Heart right ventricle (tissue), 16 donors: ENCODE data around the gene DCT. TPM values are rescaled to one million over a fixed set of nuclear protein-coding genes. Genes with fewer than 3 reads are reported as not detected.

ENCODE experiments used
- ATAC-seq, 8 donors: fragments of 200-7000 bp; cut with Tn5 transposase; one replicate each; pipeline ENCODE4 v1.9.1; 2020; ENCODE audit warnings: mild to moderate bottlenecking in 8 of 8, moderate library complexity in 8 of 8, moderate number of reproducible peaks in 1 of 8
- DNase-seq, 2 donors: peaks; one replicate each; pipeline ENCODE4 v3.0.0-alpha.2; 2020
- H3K27ac ChIP-seq, 10 donors: fragments of 200-600 bp; sonication (generic) in 2 of 10; one replicate each; pipeline versions ENCODE4 v1.5.0 to v1.8.0; 2020 to 2022; ENCODE audit warnings: mild to moderate bottlenecking in 3 of 10
- H3K27me3 ChIP-seq, 7 donors: fragments of 200-600 bp; one replicate each; pipeline ENCODE4 v1.8.0; 2021 to 2022; ENCODE audit warnings: mild to moderate bottlenecking in 2 of 7
- H3K36me3 ChIP-seq, 9 donors: fragments of 200-600 bp; sonication (generic) in 1 of 9; one replicate each; pipeline versions ENCODE4 v1.5.0 to v1.8.0; 2020 to 2022; ENCODE audit warnings: mild to moderate bottlenecking in 2 of 9
- H3K4me1 ChIP-seq, 9 donors: fragments of 200-600 bp; sonication (generic) in 1 of 9; one replicate each; pipeline versions ENCODE4 v1.5.0 to v1.8.0; 2020 to 2022; ENCODE audit warnings: mild to moderate bottlenecking in 4 of 9
- H3K4me3 ChIP-seq, 10 donors: fragments of 200-600 bp; sonication (generic) in 2 of 10; one replicate each; pipeline versions ENCODE4 v1.5.0 to v1.8.0; 2020 to 2022; ENCODE audit warnings: mild to moderate bottlenecking in 7 of 10, moderate library complexity in 2 of 10
- H3K9me3 ChIP-seq, 11 donors: fragments of 200-600 bp in 10 of 11; sonication (generic) in 2 of 11; one replicate each; pipeline versions ENCODE4 v1.5.0 to v1.8.0; 2013 to 2022; ENCODE audit warnings: mild to moderate bottlenecking in 2 of 11, control low read depth in 1 of 11, moderate library complexity in 1 of 11
- WGBS, 2 donors: extraction: QIAGEN DNeasy Blood & Tissue Kit; methylation state at CpG; one replicate each; pipeline ENCODE4 v1.1.7; 2013; ENCODE audit warnings: inconsistent platforms in 1 of 2; 5-methylcytosine and 5-hydroxymethylcytosine counted together
- intact Hi-C, 10 donors: fragments of 100-400 bp; cut with DNase I; formaldehyde crosslinking; loops; one replicate each; pipeline versions ENCODE4 v1.11.1 to v1.14.2; 2022
- polyA plus RNA-seq, 2 donors: library from polyadenylated mRNA; stranded (reverse); fragments of 200-250 nt; gene quantifications; one replicate each; pipeline ENCODE4 v1.2.3, GENCODE V29; 2013
- total RNA-seq, 10 donors: library from RNA; stranded (reverse); fragmentation: NEBNext Ultra II Directional in 3 of 10; extraction: Animal tissue kit (Norgen Biotek cat#: 25700) in 3 of 10; gene quantifications; one replicate each; pipeline versions ENCODE4 v1.2.1 to v1.2.4, GENCODE V29; 2021 to 2023
- TF ChIP-seq, protein P1 (sequence below), 9 donors: fragments of 200-600 bp; sonication (generic) in 2 of 9; IDR thresholded peaks; one replicate each; pipeline versions ENCODE4 v1.5.0 to v1.8.0; 2021 to 2022; ENCODE audit warnings: antibody characterized with exemption in 9 of 9, mild to moderate bottlenecking in 5 of 9, moderate library complexity in 1 of 9
- donor health status: Arrhythmogenic right ventricular cardiomyopathy.
- donor health status: ischemic (EF 13 %, LVEDD 7.1; RV severe dilation, severe dysfunction).
- donor health status: healthy with polysubstance abuse.
- donor health status: DM: no; HTN: yes; CAD: no.
- donor health status: DM: no; HTN: no; CAD: no.
- donor health status: ischemic (EF 25% LVEDD 6.9; RV normal size, moderate dysfunction).
- donor health status: ischemic (EF 25% LVEDD 5.7; RV mildly dilated, moderate dysfunction).
- donor health status: healthy.
- donor health status: DM: yes; HTN: yes; CAD: no.
- donor health status: Ischemic cardiomyopathy.
- donor health status: ischemic (EF 35%, LVEDD 5.7; RV mildly dilated, moderate dysfunction).
- donor health status: nonischemic (EF 11% LVEDD 7.7; RV severe dilation, severe dysfunction).
- donor health status: DM: yes; HTN: yes; CAD: no.
- donor health status: PGD.
- donor health status: ischemic (EF 29% LVEDD 5.4; RV normal size, mild dysfunction).
- donor health status: nonischemic (EF 23%, LVEDD 6.1; RV moderate dilation, normal function).

The DCT gene
- total and polyA plus RNA-seq, 12 donors = 0.01 to 0.47 (median 0.25) TPM; not detected in 1

DNA sequence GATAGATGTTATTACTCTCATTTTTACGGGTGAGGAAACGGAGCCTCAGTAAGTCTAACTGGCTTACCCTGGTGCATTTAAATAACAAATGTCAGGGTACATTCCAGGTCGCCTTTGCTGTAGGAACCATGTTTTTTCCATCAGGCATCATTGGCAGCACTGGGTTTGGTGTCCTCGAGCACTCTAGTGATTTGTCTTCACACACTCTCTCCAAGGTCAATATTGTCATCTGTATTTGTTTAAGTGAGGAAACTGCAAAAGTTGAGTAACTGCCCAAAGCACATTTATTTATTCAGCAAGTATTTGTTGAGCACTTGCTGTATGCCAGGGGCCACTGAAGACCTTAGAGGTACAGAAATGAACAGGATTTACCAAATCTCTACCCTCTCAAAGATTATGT lies 78.6 kb downstream of the DCT start:
- Histone ChIP-seq H3K4me3 (no peak overlapping the region), H3K27ac (no peak overlapping the region), H3K4me1 (no peaks in the 10 kb centered on the region), H3K36me3 (no peaks in the 10 kb centered on the region), H3K27me3 (no peaks in the 10 kb centered on the region), H3K9me3 (no peaks in the 10 kb centered on the region)
- TF ChIP-seq, protein P1, sequence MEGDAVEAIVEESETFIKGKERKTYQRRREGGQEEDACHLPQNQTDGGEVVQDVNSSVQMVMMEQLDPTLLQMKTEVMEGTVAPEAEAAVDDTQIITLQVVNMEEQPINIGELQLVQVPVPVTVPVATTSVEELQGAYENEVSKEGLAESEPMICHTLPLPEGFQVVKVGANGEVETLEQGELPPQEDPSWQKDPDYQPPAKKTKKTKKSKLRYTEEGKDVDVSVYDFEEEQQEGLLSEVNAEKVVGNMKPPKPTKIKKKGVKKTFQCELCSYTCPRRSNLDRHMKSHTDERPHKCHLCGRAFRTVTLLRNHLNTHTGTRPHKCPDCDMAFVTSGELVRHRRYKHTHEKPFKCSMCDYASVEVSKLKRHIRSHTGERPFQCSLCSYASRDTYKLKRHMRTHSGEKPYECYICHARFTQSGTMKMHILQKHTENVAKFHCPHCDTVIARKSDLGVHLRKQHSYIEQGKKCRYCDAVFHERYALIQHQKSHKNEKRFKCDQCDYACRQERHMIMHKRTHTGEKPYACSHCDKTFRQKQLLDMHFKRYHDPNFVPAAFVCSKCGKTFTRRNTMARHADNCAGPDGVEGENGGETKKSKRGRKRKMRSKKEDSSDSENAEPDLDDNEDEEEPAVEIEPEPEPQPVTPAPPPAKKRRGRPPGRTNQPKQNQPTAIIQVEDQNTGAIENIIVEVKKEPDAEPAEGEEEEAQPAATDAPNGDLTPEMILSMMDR (IDR thresholded peaks at IDR 0.05) = no peak
- intact Hi-C loops = no loop called here
- WGBS, 2 donors = 78 to 83% methylated on average over 4 of the region's 4 CpGs
- ATAC-seq (no peak), DNase-seq (no peak)

DNA sequence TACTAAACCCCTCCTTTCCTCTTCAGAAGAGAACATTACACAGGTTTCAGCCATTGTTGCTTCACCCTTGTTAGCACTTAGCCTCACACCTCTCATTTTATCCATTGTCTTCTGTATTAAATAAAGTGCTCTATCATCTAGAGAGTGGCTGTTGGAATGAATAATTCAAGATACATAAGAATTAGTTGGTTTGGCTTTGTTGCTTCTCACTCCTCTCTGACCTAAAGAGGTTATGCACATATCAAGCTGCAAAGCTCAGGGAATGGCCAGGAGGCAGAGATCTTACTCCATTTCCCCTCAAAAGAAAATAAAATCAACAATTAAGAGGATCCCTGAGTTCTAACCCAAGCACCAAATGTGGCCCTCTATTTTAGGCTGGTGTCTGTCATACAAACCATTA lies 79.7 kb downstream of the DCT start:
- Histone ChIP-seq H3K27ac (no peak overlapping the region), H3K36me3 (no peaks in the 10 kb centered on the region), H3K4me3 (no peak overlapping the region), H3K4me1 (no peaks in the 10 kb centered on the region), H3K9me3 (no peaks in the 10 kb centered on the region), H3K27me3 (no peaks in the 10 kb centered on the region)
- intact Hi-C loops = no loop called here
- DNase-seq (no peak), ATAC-seq (no peak)
- TF ChIP-seq, protein P1 (IDR thresholded peaks at IDR 0.05) = no peak

DNA sequence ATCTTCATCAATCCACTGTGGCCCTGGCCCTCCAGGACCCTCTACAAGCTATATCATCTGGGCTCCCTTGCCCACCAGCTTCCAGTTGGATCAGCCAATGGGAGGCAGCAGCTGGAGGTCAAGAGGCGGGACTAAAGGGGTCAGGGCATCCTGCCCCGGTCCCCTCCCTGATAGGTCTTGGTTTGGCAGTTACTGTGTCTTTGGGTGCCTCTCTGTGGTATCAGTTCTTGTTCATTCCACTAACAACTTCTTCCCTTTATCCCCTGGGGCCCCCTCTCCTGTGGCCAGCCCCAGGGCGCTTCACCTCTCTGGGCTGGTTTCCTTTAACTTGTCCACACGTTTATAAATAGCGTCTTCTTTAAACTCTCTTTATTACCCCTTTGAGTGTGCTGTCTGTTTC lies 83.6 kb downstream of the DCT start:
- Histone ChIP-seq H3K27me3 (no peaks in the 10 kb centered on the region), H3K4me1 (no peaks in the 10 kb centered on the region), H3K9me3 (no peaks in the 10 kb centered on the region), H3K36me3 (no peaks in the 10 kb centered on the region), H3K4me3 (no peak overlapping the region), H3K27ac (no peak overlapping the region)
- ATAC-seq (peak in 5 of 8 donors; percentile 39 to 82 (median 65)), DNase-seq (no peak)
- intact Hi-C loops = no loop called here
- 48 to 52% methylated on average over 5 of the region's 5 CpGs for WGBS, 2 donors
- TF ChIP-seq, protein P1 (IDR thresholded peaks at IDR 0.05) = no peak

DNA sequence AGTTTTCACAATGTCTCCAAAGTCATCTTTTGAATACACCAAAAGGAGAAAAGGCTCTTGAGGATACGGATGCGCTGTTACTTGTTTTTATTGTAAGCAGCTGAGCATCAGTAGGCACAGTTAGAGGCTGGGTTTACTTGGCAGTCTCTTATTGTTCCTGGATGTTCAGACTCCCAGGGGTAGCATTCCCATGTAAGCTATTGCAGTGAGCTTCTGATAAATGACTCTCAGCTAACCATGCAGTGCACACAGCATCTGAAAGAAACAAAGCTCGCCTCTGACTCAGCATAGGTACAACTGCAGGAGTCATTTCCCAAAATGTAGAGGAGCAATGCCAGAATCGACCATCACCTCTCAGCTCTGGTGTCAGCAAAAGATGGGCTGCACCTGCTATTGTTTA lies 84.8 kb downstream of the DCT start:
- Histone ChIP-seq H3K9me3 (no peaks in the 10 kb centered on the region), H3K27ac (no peak overlapping the region), H3K27me3 (no peaks in the 10 kb centered on the region), H3K4me3 (no peak overlapping the region), H3K36me3 (no peaks in the 10 kb centered on the region), H3K4me1 (no peaks in the 10 kb centered on the region)
- no peak for DNase-seq
- 71% methylated on average over 4 of the region's 4 CpGs for WGBS, 2 donors
- TF ChIP-seq, protein P1 (IDR thresholded peaks at IDR 0.05) = no peak
- ATAC-seq = no peak
- intact Hi-C loops = no loop called here

DNA sequence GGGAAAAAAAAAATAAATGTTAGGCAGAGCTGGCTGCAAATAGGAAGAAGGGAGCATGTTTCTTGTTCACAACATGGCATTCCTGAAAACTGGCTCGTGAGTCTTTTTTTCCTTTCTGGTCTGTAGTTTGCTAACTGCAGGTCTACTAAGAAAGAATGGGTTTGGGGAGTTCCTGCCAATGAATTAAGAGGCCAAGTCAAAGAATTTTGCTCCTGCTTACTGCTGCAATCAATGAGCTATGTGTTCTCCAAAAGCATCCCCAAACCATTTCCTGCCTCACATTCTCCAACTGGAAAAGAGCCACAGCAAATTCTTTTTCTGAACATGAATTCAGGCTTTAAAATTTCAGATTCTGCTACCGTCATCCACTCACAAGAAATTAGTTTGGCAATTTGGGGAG lies 88.6 kb downstream of the DCT start:
- H3K4me1 ChIP-seq = no peaks in the 10 kb centered on the region
- no peaks in the 10 kb centered on the region for H3K36me3 ChIP-seq
- H3K9me3 ChIP-seq = peaks cover 0 to 4% (median 0%) of the 10 kb centered on the region in 11 donors
- ATAC-seq (no peak), DNase-seq (no peak)
- TF ChIP-seq, protein P1 (IDR thresholded peaks at IDR 0.05) = no peak
- WGBS, 2 donors = 61 to 73% methylated on average over 2 of the region's 2 CpGs
- intact Hi-C loops = no loop called here
- H3K4me3 ChIP-seq = no peak overlapping the region
- H3K27me3 ChIP-seq = no peaks in the 10 kb centered on the region
- no peak overlapping the region for H3K27ac ChIP-seq
